ENCODE data around the gene DRD4. TPM values are rescaled to one million over a fixed set of nuclear protein-coding genes. Genes with fewer than 3 reads are reported as not detected.

The DRD4 gene
- total and polyA plus RNA-seq, 2 of the 13 experiments (the other 11 are each of a cell fraction or from before 2014, with no cell fraction given) = 0.09 to 0.13 TPM

DNA sequence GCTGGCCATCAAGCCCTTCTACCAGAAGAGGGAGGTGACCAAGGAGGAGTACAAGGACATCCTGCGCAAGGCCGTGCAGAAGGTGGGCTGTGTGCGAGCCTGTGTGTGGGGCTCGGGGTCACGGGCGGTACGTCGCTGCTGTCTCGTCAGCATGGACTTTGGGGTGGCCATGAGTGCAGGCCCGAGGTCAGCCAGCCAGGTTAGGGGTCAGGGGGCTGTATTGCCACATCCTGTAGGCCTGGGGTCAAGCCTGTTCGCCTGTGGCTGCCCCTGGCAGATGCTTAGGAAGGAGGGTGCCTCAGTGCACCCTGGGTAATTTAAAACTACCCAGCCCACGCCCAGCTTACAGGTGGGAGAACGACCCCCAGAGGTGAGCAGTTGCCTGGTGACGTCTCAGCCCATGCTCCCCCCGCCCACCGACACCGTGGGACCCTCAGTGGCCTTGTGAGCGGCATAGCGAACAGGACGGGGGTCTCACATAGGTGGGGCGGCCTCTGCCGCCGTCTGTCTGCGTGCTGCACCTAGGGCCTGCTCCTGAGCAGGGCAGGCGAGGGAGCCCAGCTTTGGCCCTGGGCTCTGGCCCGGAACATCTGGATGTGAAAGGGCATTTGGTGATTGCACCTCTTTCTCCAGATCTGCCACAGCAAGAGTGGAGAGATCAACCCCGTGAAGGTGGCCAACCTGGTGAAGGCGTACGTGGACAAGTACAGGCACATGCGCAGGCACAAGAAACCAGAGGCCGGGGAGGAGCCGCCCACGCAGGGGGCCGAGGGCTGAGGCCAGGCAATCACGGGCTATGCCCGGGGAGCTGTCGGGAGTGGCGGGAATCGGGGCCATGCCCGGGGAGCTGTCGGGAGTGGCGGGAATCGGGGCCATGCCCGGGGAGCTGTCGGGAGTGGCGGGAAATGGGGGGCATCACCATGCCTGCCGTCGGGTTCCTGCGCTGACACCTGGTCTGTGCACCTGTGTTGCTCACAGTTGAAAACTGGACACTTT lies 25.8 kb upstream of the DRD4 start:
- Histone ChIP-seq H3K27ac (ENCODE audit: extremely low read length, insufficient read depth, low read length) (no peak overlapping the region), H4K20me1 (ENCODE audit: insufficient read depth, low read length) (peaks cover 3% of the 10 kb centered on the region; the same call in 1 of the 2 replicates), H3K4me1 (ENCODE audit: insufficient read depth, low read length) (no peaks in the 10 kb centered on the region), H3K9me3 (ENCODE audit: low read length) (no peaks in the 10 kb centered on the region), H3K27me3 (ENCODE audit: control insufficient read depth in 1 of 2, insufficient read depth in 2 of 2, low read length in 2 of 2) (no peaks in the 10 kb centered on the region), H3K79me2 (ENCODE audit: insufficient read depth, low read length) (no peaks in the 10 kb centered on the region), H3K4me3 (replicated peaks in 1 of 3; ENCODE audit: insufficient read depth in 1 of 3, low read depth in 2 of 3, low read length in 3 of 3) (no peak overlapping the region), H3K36me3 (replicated peaks in 1 of 2; ENCODE audit: control insufficient read depth in 1 of 2, insufficient read depth in 2 of 2, low read length in 2 of 2) (peaks cover 41 to 73% of the 10 kb centered on the region in 2 experiments; a peak in 4 of 5 replicates), H3K4me2 (ENCODE audit: low read depth, low read length) (no peak overlapping the region), H3K9ac (ENCODE audit: insufficient read depth, low read depth, low read length) (no peak overlapping the region), H2AFZ (ENCODE audit: low read length) (no peak overlapping the region)
- ATAC-seq (no peak), DNase-seq (ENCODE audit: low spot score) (no peak), FAIRE-seq (no peak)
- intact Hi-C loops (cut with micrococcal nuclease; ENCODE audit: unreplicated experiment) (loop anchor here (10.0 kb wide), 1 partner anchor 56 kb away; no protein-coding TSS in a partner anchor), in situ Hi-C loops (cut with HindIII; ENCODE audit: extremely low pct_ligation_motif_present, low pct_unique_long_range_greater_than_20kb) (no loop called here)
- no TSS peak for BruUV-seq (replicated peaks)
- WGBS (ENCODE audit: low lambda C conversion rate) = 99% methylated on average over 40 of the region's 49 CpGs
- TF ChIP-seq ATAD3A (CRISPR knock-in tag; IDR thresholded peaks at IDR 0.05) (no peak), AGO2 (optimal IDR thresholded peaks at IDR 0.05; ENCODE audit: low read depth, low read length) (peak; percentile 31)
- CTCF ChIA-PET (ENCODE audit: low intra/inter-chr PET ratio, low total read pairs) = no interaction called here
- POLR2A ChIA-PET = no interaction called here

DNA sequence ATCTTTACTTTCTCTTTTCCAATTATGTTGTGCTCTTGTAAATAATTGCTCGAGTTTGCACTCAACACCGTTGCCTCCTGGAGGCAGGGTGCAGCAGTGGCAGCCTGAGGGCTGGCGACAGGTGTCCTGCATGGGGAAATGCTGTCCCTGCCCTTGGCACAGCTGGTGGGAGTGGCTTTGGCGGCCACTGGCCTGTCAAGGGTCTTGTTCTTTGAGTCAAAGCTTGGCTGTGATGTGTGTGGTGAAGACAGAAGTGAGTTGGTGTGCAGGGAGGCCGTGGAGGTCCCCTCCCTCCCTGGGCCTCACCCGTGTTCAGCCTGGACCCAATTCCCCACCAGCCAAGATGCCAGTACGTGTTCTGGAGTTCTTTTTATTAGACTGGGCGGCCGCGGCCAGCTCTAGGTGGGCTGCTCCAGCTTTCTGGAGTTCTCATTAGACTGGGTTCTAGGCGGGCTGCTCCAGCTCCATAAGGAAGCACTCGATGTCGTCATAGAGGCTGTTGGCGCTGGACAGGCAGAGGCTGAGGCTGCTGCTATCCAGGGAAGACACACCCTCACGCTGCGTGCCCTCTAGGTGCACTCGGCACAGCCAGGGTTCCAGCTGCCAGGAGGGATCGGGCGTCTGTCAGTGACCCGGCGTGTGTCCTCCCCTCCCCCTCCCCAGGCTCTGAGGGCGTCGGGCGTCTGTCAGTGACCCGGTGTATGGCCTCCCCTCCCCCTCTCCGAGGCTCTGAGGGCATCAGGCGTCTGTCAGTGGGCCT lies 24.7 kb upstream of the DRD4 start:
- Histone ChIP-seq H3K4me3 (replicated peaks in 1 of 3; ENCODE audit: insufficient read depth in 1 of 3, low read depth in 2 of 3, low read length in 3 of 3) (no peak overlapping the region), H4K20me1 (ENCODE audit: insufficient read depth, low read length) (peaks cover 3% of the 10 kb centered on the region; the same call in 1 of the 2 replicates), H3K4me1 (ENCODE audit: insufficient read depth, low read length) (no peaks in the 10 kb centered on the region), H3K79me2 (ENCODE audit: insufficient read depth, low read length) (no peaks in the 10 kb centered on the region), H3K9me3 (ENCODE audit: low read length) (no peaks in the 10 kb centered on the region), H3K27me3 (ENCODE audit: control insufficient read depth in 1 of 2, insufficient read depth in 2 of 2, low read length in 2 of 2) (no peaks in the 10 kb centered on the region), H2AFZ (ENCODE audit: low read length) (no peak overlapping the region), H3K36me3 (replicated peaks in 1 of 2; ENCODE audit: control insufficient read depth in 1 of 2, insufficient read depth in 2 of 2, low read length in 2 of 2) (peaks cover 34 to 63% of the 10 kb centered on the region in 2 experiments; a peak in 4 of 5 replicates), H3K27ac (ENCODE audit: extremely low read length, insufficient read depth, low read length) (no peak overlapping the region), H3K4me2 (ENCODE audit: low read depth, low read length) (no peak overlapping the region), H3K9ac (ENCODE audit: insufficient read depth, low read depth, low read length) (no peak overlapping the region)
- ChIA-PET CTCF (ENCODE audit: low intra/inter-chr PET ratio, low total read pairs) (no interaction called here), POLR2A (no interaction called here)
- in situ Hi-C loops (cut with HindIII; ENCODE audit: extremely low pct_ligation_motif_present, low pct_unique_long_range_greater_than_20kb) = no loop called here
- WGBS (ENCODE audit: low lambda C conversion rate) = 89% methylated on average over 9 of the region's 27 CpGs
- no TSS peak for BruUV-seq (replicated peaks)
- DNase-seq (ENCODE audit: low spot score) (peak; percentile 29), ATAC-seq (peak; percentile 26), FAIRE-seq (no peak)
- intact Hi-C loops (cut with micrococcal nuclease; ENCODE audit: unreplicated experiment) = loop anchor here (10.0 kb wide), 1 partner anchor 58 kb away; no protein-coding TSS in a partner anchor
- TF ChIP-seq ZFY (CRISPR knock-in tag; IDR thresholded peaks at IDR 0.05) (no peak), SMC3 (IDR thresholded peaks at IDR 0.05; ENCODE audit: low read length) (peak; percentile 14; the same call in 1 of the 2 replicates), RAD21 (CRISPR knock-in tag; IDR thresholded peaks at IDR 0.05) (peak; percentile 39; the same call in 1 of the 2 replicates), ZFP36 (IDR thresholded peaks at IDR 0.05; ENCODE audit: borderline replicate concordance, low read depth, low read length, partially characterized antibody) (no peak), ZNF251 (CRISPR knock-in tag; IDR thresholded peaks at IDR 0.05) (no peak)
- TF ChIP-seq, protein P1, sequence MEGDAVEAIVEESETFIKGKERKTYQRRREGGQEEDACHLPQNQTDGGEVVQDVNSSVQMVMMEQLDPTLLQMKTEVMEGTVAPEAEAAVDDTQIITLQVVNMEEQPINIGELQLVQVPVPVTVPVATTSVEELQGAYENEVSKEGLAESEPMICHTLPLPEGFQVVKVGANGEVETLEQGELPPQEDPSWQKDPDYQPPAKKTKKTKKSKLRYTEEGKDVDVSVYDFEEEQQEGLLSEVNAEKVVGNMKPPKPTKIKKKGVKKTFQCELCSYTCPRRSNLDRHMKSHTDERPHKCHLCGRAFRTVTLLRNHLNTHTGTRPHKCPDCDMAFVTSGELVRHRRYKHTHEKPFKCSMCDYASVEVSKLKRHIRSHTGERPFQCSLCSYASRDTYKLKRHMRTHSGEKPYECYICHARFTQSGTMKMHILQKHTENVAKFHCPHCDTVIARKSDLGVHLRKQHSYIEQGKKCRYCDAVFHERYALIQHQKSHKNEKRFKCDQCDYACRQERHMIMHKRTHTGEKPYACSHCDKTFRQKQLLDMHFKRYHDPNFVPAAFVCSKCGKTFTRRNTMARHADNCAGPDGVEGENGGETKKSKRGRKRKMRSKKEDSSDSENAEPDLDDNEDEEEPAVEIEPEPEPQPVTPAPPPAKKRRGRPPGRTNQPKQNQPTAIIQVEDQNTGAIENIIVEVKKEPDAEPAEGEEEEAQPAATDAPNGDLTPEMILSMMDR (CRISPR knock-in tag; IDR thresholded peaks at IDR 0.05) = peak; percentile 45
- TF ChIP-seq, protein P2, sequence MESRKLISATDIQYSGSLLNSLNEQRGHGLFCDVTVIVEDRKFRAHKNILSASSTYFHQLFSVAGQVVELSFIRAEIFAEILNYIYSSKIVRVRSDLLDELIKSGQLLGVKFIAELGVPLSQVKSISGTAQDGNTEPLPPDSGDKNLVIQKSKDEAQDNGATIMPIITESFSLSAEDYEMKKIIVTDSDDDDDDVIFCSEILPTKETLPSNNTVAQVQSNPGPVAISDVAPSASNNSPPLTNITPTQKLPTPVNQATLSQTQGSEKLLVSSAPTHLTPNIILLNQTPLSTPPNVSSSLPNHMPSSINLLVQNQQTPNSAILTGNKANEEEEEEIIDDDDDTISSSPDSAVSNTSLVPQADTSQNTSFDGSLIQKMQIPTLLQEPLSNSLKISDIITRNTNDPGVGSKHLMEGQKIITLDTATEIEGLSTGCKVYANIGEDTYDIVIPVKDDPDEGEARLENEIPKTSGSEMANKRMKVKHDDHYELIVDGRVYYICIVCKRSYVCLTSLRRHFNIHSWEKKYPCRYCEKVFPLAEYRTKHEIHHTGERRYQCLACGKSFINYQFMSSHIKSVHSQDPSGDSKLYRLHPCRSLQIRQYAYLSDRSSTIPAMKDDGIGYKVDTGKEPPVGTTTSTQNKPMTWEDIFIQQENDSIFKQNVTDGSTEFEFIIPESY (CRISPR knock-in tag; IDR thresholded peaks at IDR 0.05) = peak; percentile 85; the same call in 1 of the 2 replicates
- TF ChIP-seq, protein P3, sequence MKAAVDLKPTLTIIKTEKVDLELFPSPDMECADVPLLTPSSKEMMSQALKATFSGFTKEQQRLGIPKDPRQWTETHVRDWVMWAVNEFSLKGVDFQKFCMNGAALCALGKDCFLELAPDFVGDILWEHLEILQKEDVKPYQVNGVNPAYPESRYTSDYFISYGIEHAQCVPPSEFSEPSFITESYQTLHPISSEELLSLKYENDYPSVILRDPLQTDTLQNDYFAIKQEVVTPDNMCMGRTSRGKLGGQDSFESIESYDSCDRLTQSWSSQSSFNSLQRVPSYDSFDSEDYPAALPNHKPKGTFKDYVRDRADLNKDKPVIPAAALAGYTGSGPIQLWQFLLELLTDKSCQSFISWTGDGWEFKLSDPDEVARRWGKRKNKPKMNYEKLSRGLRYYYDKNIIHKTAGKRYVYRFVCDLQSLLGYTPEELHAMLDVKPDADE (CRISPR knock-in tag; IDR thresholded peaks at IDR 0.05) = no peak

All from HepG2 (cell line).